ENCODE measurements around the gene LRBA. TPM values are rescaled to one million over a fixed set of nuclear protein-coding genes. Genes with fewer than 3 reads are reported as not detected.

Gene LRBA
- total RNA-seq, 3 donors from 2014 or later (not counting 1 experiment from before 2014, with no cell fraction given) = 72.1 to 87.6 (median 83.1) TPM

DNA sequence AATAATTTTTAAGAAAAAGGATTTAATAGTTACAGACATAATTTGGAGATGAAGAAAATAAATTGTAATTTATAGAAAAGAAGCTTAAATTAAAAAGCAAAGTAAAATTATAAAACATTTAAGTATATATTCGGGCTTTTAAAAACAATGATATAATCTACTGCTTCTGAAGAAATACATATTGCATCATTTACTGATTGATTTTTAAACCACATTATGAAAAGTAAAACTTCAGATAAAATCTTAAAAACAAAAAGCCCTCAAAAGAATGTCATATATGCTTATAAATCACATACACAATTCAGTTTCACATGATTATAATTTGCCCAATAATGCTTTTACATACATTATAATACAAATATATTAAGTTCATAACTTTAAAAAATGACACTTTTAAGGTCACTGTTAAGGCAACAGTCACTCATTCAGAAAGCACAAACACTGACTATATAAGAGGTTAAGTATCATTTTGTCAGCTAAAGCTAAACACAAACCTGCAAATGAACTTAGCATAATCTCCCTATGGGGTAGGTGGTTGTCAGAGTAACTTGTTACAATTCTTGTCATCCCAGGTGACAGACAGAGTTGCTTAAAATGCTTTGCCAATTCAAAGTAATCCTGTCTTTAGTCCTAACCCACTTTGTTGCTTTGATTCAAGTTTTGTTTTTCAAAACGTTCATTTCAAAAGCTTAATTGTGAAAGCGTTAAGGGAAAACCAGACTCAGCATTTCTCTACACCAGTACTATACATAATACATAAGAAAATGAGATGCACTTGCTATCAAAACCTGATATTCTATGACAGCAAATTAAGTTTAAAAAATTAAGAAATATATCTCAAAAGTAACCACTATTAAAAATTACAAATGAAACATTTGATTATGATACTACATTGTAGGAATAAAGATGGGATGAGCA, 523.7 kb downstream of the LRBA start:
- intact Hi-C loops (cut with micrococcal nuclease) = no loop called here
- Mint-ChIP-seq H3K36me3 (no peaks in the 10 kb centered on the region), H3K4me3 (no peak overlapping the region), H3K9me3 (no peaks in the 10 kb centered on the region), H3K27ac (no peak overlapping the region), H3K27me3 (ENCODE audit: low read depth in 2 of 2) (no peaks in the 10 kb centered on the region), H3K4me1 (peaks cover 0 to 8% of the 10 kb centered on the region in 2 donors)
- 54% methylated on average over 2 of the region's 3 CpGs for WGBS (ENCODE audit: insufficient coverage)
- no peaks in the 10 kb centered on the region for H3K9me3 ChIP-seq (ENCODE audit: control insufficient read depth, insufficient read depth, low read length)
- no peak overlapping the region for H3K4me3 ChIP-seq (ENCODE audit: low read length)
- no peak overlapping the region for H3K27ac ChIP-seq (ENCODE audit: low read length)
- TF ChIP-seq, protein P1, sequence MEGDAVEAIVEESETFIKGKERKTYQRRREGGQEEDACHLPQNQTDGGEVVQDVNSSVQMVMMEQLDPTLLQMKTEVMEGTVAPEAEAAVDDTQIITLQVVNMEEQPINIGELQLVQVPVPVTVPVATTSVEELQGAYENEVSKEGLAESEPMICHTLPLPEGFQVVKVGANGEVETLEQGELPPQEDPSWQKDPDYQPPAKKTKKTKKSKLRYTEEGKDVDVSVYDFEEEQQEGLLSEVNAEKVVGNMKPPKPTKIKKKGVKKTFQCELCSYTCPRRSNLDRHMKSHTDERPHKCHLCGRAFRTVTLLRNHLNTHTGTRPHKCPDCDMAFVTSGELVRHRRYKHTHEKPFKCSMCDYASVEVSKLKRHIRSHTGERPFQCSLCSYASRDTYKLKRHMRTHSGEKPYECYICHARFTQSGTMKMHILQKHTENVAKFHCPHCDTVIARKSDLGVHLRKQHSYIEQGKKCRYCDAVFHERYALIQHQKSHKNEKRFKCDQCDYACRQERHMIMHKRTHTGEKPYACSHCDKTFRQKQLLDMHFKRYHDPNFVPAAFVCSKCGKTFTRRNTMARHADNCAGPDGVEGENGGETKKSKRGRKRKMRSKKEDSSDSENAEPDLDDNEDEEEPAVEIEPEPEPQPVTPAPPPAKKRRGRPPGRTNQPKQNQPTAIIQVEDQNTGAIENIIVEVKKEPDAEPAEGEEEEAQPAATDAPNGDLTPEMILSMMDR (IDR thresholded peaks at IDR 0.05) = no peak
- DNase-seq = no peak
- no peaks in the 10 kb centered on the region for H3K4me1 ChIP-seq (ENCODE audit: control insufficient read depth, insufficient read depth, low read length)
- H3K27me3 ChIP-seq (ENCODE audit: control insufficient read depth, insufficient read depth, low read length) = no peaks in the 10 kb centered on the region
- H3K36me3 ChIP-seq (ENCODE audit: control insufficient read depth, insufficient read depth, low read length) = peaks cover 6% of the 10 kb centered on the region
- ATAC-seq = no peak

DNA sequence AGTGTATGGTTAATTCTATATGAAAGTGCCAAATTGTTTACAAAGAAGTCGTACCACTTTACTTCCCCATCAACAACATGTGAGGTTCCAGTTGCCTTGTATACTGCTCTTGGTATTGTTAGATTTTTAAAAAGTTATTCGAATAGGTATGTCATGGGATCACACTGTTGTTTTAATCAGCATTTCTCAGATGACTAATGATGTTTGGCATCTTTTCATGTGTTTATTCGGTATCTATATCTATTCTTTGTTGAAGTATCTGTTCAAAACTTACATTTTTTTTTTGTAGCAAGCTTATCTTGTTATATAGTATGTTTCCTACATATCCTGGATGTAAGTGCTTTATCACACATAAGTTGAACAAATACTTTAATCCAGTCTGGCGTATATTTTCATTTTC, 532.5 kb downstream of the LRBA start:
- peaks cover 0 to 3% of the 10 kb centered on the region in 2 donors for H3K9me3 Mint-ChIP-seq
- no peak overlapping the region for H3K4me3 Mint-ChIP-seq
- intact Hi-C loops (cut with micrococcal nuclease) = no loop called here
- TF ChIP-seq, protein P1 (IDR thresholded peaks at IDR 0.05) = no peak
- no peak for DNase-seq
- no peaks in the 10 kb centered on the region for H3K9me3 ChIP-seq (ENCODE audit: control insufficient read depth, insufficient read depth, low read length)
- whole genome bisulfite sequencing (ENCODE audit: insufficient coverage) = no CpG with 5 or more reads among the region's 4 CpGs
- H3K4me1 Mint-ChIP-seq = peaks cover 0 to 11% of the 10 kb centered on the region in 2 donors
- no peak overlapping the region for H3K27ac Mint-ChIP-seq
- H3K36me3 ChIP-seq (ENCODE audit: control insufficient read depth, insufficient read depth, low read length) = peaks cover 7% of the 10 kb centered on the region
- no peak for ATAC-seq
- H3K27me3 ChIP-seq (ENCODE audit: control insufficient read depth, insufficient read depth, low read length) = no peaks in the 10 kb centered on the region
- H3K4me1 ChIP-seq (ENCODE audit: control insufficient read depth, insufficient read depth, low read length) = no peaks in the 10 kb centered on the region
- H3K27me3 Mint-ChIP-seq (ENCODE audit: low read depth in 2 of 2) = no peaks in the 10 kb centered on the region
- no peak overlapping the region for H3K27ac ChIP-seq (ENCODE audit: low read length)
- H3K36me3 Mint-ChIP-seq = peaks cover 32% of the 10 kb centered on the region
- H3K4me3 ChIP-seq (ENCODE audit: low read length) = no peak overlapping the region

DNA sequence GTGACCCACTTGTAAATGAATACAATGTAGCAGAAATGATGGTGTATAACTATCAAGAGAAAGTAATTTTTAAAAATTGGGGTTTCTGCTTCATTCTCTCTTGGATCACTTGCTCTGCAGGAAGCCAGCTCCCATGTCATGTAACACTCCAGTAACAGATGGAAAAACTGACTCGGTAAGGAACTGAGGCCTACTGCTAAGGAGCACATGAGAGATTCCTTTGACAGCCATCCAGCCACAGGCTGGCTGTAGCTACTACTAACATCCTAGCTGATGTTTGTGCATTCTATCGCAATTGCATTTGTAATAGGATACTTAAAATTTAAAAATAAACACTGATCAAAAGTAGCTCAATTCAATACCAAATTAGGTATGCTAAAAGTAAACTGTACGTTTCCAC, 535.4 kb downstream of the LRBA start:
- no peak overlapping the region for H3K4me3 Mint-ChIP-seq
- Histone ChIP-seq H3K4me3 (ENCODE audit: low read length) (no peak overlapping the region), H3K9me3 (ENCODE audit: control insufficient read depth, insufficient read depth, low read length) (no peaks in the 10 kb centered on the region), H3K4me1 (ENCODE audit: control insufficient read depth, insufficient read depth, low read length) (no peaks in the 10 kb centered on the region), H3K36me3 (ENCODE audit: control insufficient read depth, insufficient read depth, low read length) (peaks cover 3% of the 10 kb centered on the region), H3K27ac (ENCODE audit: low read length) (no peak overlapping the region), H3K27me3 (ENCODE audit: control insufficient read depth, insufficient read depth, low read length) (no peaks in the 10 kb centered on the region)
- ATAC-seq = no peak
- no peak overlapping the region for H3K27ac Mint-ChIP-seq
- no peak for DNase-seq
- peaks cover 0 to 3% of the 10 kb centered on the region in 2 donors for H3K9me3 Mint-ChIP-seq
- TF ChIP-seq, protein P1 (IDR thresholded peaks at IDR 0.05) = no peak
- H3K4me1 Mint-ChIP-seq = peaks cover 0 to 7% of the 10 kb centered on the region in 2 donors
- intact Hi-C loops (cut with micrococcal nuclease) = no loop called here
- H3K36me3 Mint-ChIP-seq = peaks cover 25% of the 10 kb centered on the region
- whole genome bisulfite sequencing (ENCODE audit: insufficient coverage) = 100% methylated on average over 1 of the region's 3 CpGs
- H3K27me3 Mint-ChIP-seq (ENCODE audit: low read depth in 2 of 2) = no peaks in the 10 kb centered on the region

Measured in natural killer cell (primary cell).